ENCODE data around the gene CATSPERB. TPM values are rescaled to one million over a fixed set of nuclear protein-coding genes. Genes with fewer than 3 reads are reported as not detected.

Gene CATSPERB
- total and polyA plus RNA-seq, 11 donors = 0.04 to 1.3 (median 0.26) TPM; not detected in 3

DNA sequence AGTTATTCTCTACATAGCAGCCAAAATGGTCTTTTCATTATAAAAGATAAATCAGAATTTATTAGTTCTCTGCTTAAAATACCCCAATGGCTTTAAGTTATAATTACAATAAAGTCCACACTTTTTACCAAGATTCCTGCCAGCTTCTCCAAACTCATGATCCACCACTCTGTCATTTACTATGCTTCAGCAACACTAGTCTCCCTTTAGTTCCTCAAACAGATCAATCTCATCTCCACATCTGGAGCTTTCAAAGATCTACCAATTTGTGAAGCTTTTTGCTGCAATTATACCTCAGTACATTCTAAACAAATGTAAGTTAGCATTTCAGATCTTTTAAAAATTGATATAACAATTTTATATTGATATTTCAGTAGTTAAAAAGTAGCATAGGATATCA is 24.9 kb downstream of the CATSPERB start:
- Histone ChIP-seq H3K36me3 (no peaks in the 10 kb centered on the region), H3K4me3 (no peak overlapping the region), H3K9me3 (peaks cover 0 to 11% (median 2%) of the 10 kb centered on the region in 12 donors), H3K27ac (no peak overlapping the region), H3K4me1 (no peaks in the 10 kb centered on the region), H3K27me3 (no peaks in the 10 kb centered on the region)
- TF ChIP-seq, protein P1, sequence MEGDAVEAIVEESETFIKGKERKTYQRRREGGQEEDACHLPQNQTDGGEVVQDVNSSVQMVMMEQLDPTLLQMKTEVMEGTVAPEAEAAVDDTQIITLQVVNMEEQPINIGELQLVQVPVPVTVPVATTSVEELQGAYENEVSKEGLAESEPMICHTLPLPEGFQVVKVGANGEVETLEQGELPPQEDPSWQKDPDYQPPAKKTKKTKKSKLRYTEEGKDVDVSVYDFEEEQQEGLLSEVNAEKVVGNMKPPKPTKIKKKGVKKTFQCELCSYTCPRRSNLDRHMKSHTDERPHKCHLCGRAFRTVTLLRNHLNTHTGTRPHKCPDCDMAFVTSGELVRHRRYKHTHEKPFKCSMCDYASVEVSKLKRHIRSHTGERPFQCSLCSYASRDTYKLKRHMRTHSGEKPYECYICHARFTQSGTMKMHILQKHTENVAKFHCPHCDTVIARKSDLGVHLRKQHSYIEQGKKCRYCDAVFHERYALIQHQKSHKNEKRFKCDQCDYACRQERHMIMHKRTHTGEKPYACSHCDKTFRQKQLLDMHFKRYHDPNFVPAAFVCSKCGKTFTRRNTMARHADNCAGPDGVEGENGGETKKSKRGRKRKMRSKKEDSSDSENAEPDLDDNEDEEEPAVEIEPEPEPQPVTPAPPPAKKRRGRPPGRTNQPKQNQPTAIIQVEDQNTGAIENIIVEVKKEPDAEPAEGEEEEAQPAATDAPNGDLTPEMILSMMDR (IDR thresholded peaks at IDR 0.05) = no peak
- TF ChIP-seq POLR2A (IDR thresholded peaks at IDR 0.05) = no peak
- DNase-seq (no peak), ATAC-seq (no peak)
- intact Hi-C loops (cut with DNase I) = no loop called here

DNA sequence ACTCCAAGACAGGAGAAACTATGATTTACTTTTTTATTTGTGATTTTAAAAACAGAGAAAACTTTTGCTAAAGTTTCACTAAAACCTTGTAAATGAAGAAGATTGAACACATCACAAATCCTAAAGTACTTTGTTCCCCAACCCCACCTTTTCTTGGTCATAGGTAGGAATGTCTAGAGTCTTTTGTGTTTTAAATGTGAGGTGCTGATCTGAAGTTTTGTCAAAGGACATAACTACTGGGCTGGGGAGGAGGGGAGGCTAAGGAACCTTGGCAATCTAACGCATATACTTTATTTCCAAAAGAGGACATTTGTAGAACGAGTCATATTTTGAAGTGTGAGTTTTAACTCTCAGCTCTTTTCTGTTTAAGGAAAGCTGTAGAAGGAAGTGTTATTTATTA is 37.2 kb downstream of the CATSPERB start:
- intact Hi-C loops (cut with DNase I) = no loop called here
- Histone ChIP-seq H3K27ac (no peak overlapping the region), H3K9me3 (peaks cover 0 to 20% (median 0%) of the 10 kb centered on the region in 12 donors), H3K4me3 (no peak overlapping the region), H3K27me3 (peaks cover 0 to 5% (median 0%) of the 10 kb centered on the region in 9 donors), H3K4me1 (no peaks in the 10 kb centered on the region), H3K36me3 (no peaks in the 10 kb centered on the region)
- 64 to 72% (median 66%) methylated on average over 2 of the region's 2 CpGs for WGBS, 4 donors
- ATAC-seq = no peak
- TF ChIP-seq, protein P1 (IDR thresholded peaks at IDR 0.05) = no peak
- TF ChIP-seq POLR2A (IDR thresholded peaks at IDR 0.05) = no peak
- DNase-seq = no peak

DNA sequence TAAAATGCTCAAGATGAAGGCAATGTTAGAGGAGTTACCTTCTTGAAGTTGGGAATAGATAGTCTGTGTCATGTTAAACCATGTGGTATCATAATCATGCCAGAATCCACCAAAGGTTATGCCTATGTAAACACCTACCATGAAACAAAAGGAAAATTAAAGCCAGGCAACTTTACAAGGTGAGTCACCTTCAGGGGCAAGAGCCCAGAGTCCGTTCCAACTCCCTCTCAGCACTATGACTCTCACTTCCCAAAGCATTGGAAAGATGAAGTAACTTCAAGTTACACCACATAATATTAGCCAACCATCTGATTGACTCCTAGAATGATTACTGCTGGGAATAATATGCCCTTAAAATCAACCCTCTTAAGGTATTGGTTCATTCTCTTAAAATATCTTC is 38.5 kb downstream of the CATSPERB start:
- Histone ChIP-seq H3K4me1 (no peaks in the 10 kb centered on the region), H3K27ac (no peak overlapping the region), H3K9me3 (peaks cover 0 to 20% (median 0%) of the 10 kb centered on the region in 12 donors), H3K27me3 (peaks cover 0 to 5% (median 0%) of the 10 kb centered on the region in 9 donors), H3K36me3 (no peaks in the 10 kb centered on the region), H3K4me3 (no peak overlapping the region)
- intact Hi-C loops (cut with DNase I) = no loop called here
- TF ChIP-seq, protein P1 (IDR thresholded peaks at IDR 0.05) = no peak
- TF ChIP-seq POLR2A (IDR thresholded peaks at IDR 0.05) = no peak
- no peak for ATAC-seq
- DNase-seq = no peak
- whole genome bisulfite sequencing, 4 donors = 60 to 83% (median 71%) methylated on average over 1 of the region's 1 CpG

DNA sequence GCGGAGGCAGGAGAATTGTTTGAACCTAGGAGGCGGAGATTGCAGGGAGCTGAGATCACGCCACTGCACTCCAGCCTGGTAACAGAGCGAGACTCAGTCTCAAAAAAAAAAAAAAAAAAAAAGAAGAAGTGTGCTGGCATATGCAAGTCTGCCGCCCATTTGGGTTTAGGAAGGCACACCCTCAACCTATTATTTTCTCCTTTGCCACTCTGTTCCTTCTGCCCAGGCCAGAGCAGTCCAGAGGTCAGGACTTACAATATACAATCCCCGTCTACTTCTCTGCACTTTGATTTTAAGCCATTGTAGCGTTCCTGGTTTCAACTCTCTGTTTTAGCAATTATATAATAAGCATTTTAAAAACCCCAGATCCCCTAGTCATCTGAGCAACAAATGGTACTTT is 39.8 kb downstream of the CATSPERB start:
- Histone ChIP-seq H3K27me3 (peaks cover 0 to 5% (median 0%) of the 10 kb centered on the region in 9 donors), H3K4me3 (no peak overlapping the region), H3K4me1 (no peaks in the 10 kb centered on the region), H3K36me3 (no peaks in the 10 kb centered on the region), H3K9me3 (peaks cover 0 to 8% (median 0%) of the 10 kb centered on the region in 12 donors), H3K27ac (no peak overlapping the region)
- DNase-seq (no peak), ATAC-seq (no peak)
- intact Hi-C loops (cut with DNase I) = no loop called here
- TF ChIP-seq, protein P1 (IDR thresholded peaks at IDR 0.05) = no peak
- no peak for TF ChIP-seq POLR2A (IDR thresholded peaks at IDR 0.05)
- WGBS, 4 donors = 81 to 90% (median 89%) methylated on average over 7 of the region's 7 CpGs

Measured in heart left ventricle (tissue), 16 donors.